Mononuclear cell (primary cell): ENCODE data around the gene DISP3. TPM values are rescaled to one million over a fixed set of nuclear protein-coding genes. Genes with fewer than 3 reads are reported as not detected.
A peak's percentile ranks its signal among the peaks of the same experiment; 100 is the strongest.

Experiments
- H3K27me3 ChIP-seq: 2 replicates; pipeline ENCODE4 v1.6.0; 2011; ENCODE audit warnings: low read length, control low read depth; ENCODE audit not compliant: insufficient read depth
- H3K4me1 ChIP-seq: 2 replicates; pipeline ENCODE4 v1.5.1; 2011; ENCODE audit warnings: mild to moderate bottlenecking, low read length, control low read depth; ENCODE audit not compliant: insufficient read depth
- H3K4me3 ChIP-seq: 2 replicates; pipeline ENCODE4 v1.5.1; 2011; ENCODE audit warnings: mild to moderate bottlenecking, low read length, moderate library complexity
- H3K9me3 ChIP-seq: 2 replicates; pipeline ENCODE4 v1.5.1; 2011; ENCODE audit warnings: low read depth, mild to moderate bottlenecking, control low read depth, low read length
- total RNA-seq: library from RNA; depleted of rRNA; stranded (reverse); fragments of >200 nt; gene quantifications from one replicate; pipeline ENCODE4 v1.2.3, GENCODE V29; 2012

The DISP3 gene
- total RNA-seq, result 0.21 TPM

DNA sequence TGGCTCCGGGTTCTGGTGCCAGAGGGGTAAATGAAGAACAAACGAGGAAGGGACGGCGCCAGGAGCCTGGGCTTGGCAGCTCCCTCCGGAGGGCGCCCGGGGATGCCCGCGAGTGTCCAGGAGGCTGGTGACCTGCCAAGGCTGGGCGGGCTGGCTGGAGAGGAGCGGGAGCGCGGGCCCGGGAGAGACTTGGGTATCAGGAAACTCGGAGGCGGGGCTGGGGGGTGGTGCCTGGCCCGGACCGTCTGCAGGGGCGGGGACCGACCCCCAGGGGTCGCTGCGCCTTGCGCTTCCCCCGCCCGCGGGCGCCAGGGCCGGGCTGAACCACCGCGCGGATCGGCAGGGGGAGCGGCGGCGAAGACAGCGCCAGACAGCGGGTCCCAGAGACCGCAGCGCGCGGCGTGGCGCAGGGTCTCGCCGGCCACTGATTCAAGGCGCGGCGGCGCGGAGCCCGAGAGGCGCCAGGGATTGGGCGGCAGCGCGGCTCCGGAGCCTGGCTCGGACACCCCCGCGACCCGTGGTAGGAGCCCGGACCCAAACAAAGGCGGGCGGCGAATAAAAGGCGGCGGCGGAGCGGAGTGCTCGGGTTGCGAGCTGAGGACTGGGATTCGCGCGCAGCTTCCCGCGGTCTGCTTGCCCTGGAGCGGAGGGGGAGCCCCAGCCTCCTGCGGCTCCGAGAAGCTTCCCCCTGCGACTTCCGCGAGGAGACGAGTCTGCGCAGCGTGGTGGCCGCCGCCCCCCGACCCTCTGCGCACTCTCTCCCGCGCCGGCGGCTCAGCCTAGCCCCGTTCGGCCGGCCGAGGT lies at the start of gene DISP3:
DISP3 (plus strand) TSS at position 585 of the 804 bp plus-strand sequence. CDS start 21,838 bp downstream, outside the sequence.
- Histone ChIP-seq H3K27me3 (peaks cover 30% of the 10 kb centered on the region), H3K4me1 (peaks cover 5% of the 10 kb centered on the region), H3K4me3 (peak within 1 kb of the TSS; percentile 31)

GRCh38 chr1:11429226-11429625 lies 49.7 kb upstream of the DISP3 start:
- Histone ChIP-seq H3K4me3 (no peak overlapping the region), H3K27me3 (no peaks in the 10 kb centered on the region), H3K9me3 (no peaks in the 10 kb centered on the region), H3K4me1 (no peaks in the 10 kb centered on the region)

More for the DNA sequence above, at the start of gene DISP3:
- no peaks in the 10 kb centered on the region for H3K9me3 ChIP-seq

DNA sequence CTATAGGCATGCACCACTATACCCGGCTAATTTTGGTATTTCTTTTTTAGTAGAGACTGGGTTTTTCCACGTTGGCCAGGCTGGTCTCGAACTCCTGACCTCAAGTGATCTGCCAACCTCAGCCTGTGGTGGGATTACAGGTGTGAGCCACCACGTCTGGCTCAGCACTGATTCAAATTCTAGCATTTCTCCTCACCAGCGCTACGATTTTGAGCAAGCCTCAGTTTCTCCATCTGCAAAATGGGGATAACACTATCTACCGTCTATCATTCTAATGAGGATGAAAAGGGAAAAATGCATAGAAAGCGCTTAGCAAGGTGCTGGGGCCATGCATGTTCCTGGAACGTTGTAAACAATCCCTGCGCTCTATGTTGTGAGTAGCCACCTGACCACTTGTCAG lies 49.0 kb upstream of the DISP3 start:
- Histone ChIP-seq H3K4me1 (no peaks in the 10 kb centered on the region), H3K9me3 (no peaks in the 10 kb centered on the region), H3K27me3 (no peaks in the 10 kb centered on the region), H3K4me3 (no peak overlapping the region)

GRCh38 chr1:11431941-11432507 lies 46.9 kb upstream of the DISP3 start:
- H3K4me1 ChIP-seq, result no peaks in the 10 kb centered on the region
- H3K27me3 ChIP-seq, result no peaks in the 10 kb centered on the region
- H3K9me3 ChIP-seq, result no peaks in the 10 kb centered on the region

GRCh38 chr1:11432526-11432925 lies 46.4 kb upstream of the DISP3 start:
- no peaks in the 10 kb centered on the region for H3K9me3 ChIP-seq
- H3K27me3 ChIP-seq, result no peaks in the 10 kb centered on the region
- H3K4me1 ChIP-seq, result no peaks in the 10 kb centered on the region
- no peak overlapping the region for H3K4me3 ChIP-seq

More at GRCh38 chr1:11431941-11432507, 46.9 kb upstream of the DISP3 start:
- H3K4me3 ChIP-seq, result no peak overlapping the region

GRCh38 chr1:11434501-11434900 lies 44.5 kb upstream of the DISP3 start:
- Histone ChIP-seq H3K9me3 (no peaks in the 10 kb centered on the region), H3K27me3 (no peaks in the 10 kb centered on the region), H3K4me3 (no peak overlapping the region), H3K4me1 (no peaks in the 10 kb centered on the region)

- no peaks in the 10 kb centered on the region for H3K4me1 ChIP-seq
- no peaks in the 10 kb centered on the region for H3K27me3 ChIP-seq
- H3K4me3 ChIP-seq, result no peak overlapping the region
- no peaks in the 10 kb centered on the region for H3K9me3 ChIP-seq
Observed at GRCh38 chr1:11434926-11435325, 44.0 kb upstream of the DISP3 start.

DNA sequence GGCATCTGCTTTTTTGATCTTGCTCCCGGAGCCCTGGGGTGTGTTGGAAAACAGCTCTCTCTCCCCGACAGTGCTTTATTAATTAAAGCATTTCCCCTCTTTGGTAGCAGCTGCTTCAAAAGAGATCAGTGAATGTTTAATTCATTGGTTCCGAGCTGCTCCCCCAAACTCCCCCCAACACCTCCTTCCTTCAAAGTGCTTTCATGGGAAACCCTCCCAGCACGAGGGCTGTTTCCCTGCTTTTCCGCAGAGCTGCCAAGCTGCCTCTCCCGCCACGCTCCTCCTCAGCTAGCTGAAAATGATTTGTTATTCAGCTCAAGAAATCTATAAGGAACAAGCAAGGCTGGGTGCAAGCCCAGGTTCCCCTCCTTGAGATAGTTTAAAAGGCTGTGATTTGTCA lies 40.0 kb upstream of the DISP3 start:
- Histone ChIP-seq H3K4me3 (no peak overlapping the region), H3K27me3 (no peaks in the 10 kb centered on the region), H3K4me1 (no peaks in the 10 kb centered on the region), H3K9me3 (no peaks in the 10 kb centered on the region)

DNA sequence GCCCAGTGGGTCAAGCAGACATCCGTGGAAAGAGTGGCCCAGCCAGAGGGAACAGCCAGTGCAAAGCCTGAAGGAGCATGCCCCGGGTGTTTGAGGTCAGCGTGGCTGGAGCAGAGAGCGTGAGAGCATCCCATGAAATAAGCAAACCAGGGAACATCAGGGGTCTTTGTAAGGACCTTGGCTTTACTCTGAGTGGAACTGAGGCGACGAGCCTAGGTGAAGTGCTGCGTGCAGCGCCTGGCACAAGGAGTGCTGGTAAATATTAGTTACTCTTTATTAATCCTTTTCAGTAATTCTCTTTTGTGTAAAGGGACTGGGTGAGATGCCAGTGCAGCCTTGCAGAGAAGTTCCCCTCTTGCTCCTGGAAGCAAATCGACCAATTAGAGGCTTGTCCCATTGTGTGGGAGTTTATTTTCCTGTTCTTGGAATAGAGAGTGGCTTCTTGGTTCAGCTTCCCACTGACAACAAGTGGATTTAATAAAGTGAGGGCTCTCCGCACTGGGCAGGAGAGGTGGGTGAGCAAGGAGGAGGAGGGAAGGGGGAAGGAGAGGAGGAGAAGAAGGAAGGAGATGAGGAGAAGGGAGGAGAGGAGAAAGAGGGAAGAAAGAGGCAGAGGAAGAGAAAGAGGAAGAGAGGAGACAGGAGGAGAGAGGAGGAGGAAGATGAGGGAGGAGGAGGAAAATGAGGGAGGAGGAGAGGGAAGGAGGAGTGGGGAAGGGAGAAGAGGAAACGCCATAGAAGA lies 37.6 kb upstream of the DISP3 start:
- Histone ChIP-seq H3K4me3 (no peak overlapping the region), H3K9me3 (no peaks in the 10 kb centered on the region), H3K4me1 (no peaks in the 10 kb centered on the region), H3K27me3 (no peaks in the 10 kb centered on the region)

DNA sequence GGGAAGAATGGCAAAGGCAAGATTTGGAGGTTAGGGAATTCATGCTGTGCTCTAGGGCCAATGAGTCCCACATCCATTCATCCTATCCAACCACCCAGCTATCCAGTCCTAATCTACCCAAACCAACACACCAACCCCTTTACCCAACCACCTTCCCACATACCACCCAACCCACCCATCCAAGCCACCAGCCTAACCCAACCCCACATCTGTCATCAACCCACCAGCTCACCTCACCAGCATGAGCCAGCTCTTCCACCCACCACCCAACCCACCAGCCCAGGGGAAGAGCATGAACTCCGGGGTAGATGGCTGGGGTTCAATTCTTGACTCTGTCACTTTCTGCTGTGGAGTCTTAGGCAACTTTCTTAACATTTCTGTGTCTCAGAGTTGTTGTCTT lies 35.9 kb upstream of the DISP3 start:
- H3K9me3 ChIP-seq, result no peaks in the 10 kb centered on the region
- no peaks in the 10 kb centered on the region for H3K4me1 ChIP-seq
- H3K27me3 ChIP-seq, result no peaks in the 10 kb centered on the region
- no peak overlapping the region for H3K4me3 ChIP-seq

GRCh38 chr1:11443961-11444658 lies 34.8 kb upstream of the DISP3 start:
- H3K27me3 ChIP-seq, result no peaks in the 10 kb centered on the region
- no peaks in the 10 kb centered on the region for H3K9me3 ChIP-seq
- H3K4me3 ChIP-seq, result no peak overlapping the region
- no peaks in the 10 kb centered on the region for H3K4me1 ChIP-seq

GRCh38 chr1:11444907-11445306 lies 34.0 kb upstream of the DISP3 start:
- Histone ChIP-seq H3K4me3 (no peak overlapping the region), H3K27me3 (no peaks in the 10 kb centered on the region)

DNA sequence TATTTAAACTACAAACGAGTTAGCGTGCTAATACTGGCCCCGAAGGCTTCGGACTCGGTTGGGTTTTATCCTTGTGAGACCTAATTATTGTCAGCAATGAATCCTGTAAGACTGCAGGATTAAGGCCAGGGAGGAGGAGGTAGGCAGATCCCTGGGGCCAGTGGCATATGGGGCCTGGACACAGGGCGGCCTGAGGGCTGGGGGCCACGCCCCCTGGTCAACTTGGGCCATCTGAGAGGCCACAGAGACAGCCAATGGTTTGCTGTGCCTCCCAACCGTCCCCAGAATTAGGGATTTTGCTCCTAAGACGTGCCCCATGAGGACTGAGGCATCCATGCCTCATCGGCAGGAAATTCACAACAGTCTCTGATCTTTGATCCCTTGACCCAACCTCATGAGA lies 31.1 kb upstream of the DISP3 start:
- Histone ChIP-seq H3K9me3 (no peaks in the 10 kb centered on the region), H3K4me3 (no peak overlapping the region), H3K27me3 (no peaks in the 10 kb centered on the region), H3K4me1 (no peaks in the 10 kb centered on the region)

More at GRCh38 chr1:11444907-11445306, 34.0 kb upstream of the DISP3 start:
- H3K9me3 ChIP-seq, result no peaks in the 10 kb centered on the region
- H3K4me1 ChIP-seq, result no peaks in the 10 kb centered on the region

- Histone ChIP-seq H3K27me3 (no peaks in the 10 kb centered on the region), H3K4me1 (no peaks in the 10 kb centered on the region), H3K9me3 (no peaks in the 10 kb centered on the region), H3K4me3 (no peak overlapping the region)
Observed at GRCh38 chr1:11448373-11449099, 30.4 kb upstream of the DISP3 start.
